Fibroblast of villous mesenchyme (primary cell): ENCODE results near the gene F2RL3. TPM values are rescaled to one million over a fixed set of nuclear protein-coding genes. Genes with fewer than 3 reads are reported as not detected.

ENCODE experiments used
- DNase-seq: peaks from one replicate; pipeline ENCODE4 v3.0.0-alpha.2; 2010; ENCODE audit warnings: low read depth
- H3K4me3 ChIP-seq: 2 replicates; pipeline ENCODE4 v1.5.1; 2011; ENCODE audit warnings: low read depth, mild to moderate bottlenecking, low read length
- total RNA-seq: library from RNA; depleted of rRNA; stranded (reverse); fragments of >200 nt; gene quantifications from 2 replicates; pipeline ENCODE4 v1.2.3, GENCODE V29; 2012
- TF ChIP-seq, protein P1 (sequence below): IDR thresholded peaks from 2 replicates; pipeline ENCODE4 v1.5.1; 2012; ENCODE audit warnings: low read depth, mild to moderate bottlenecking, low read length; ENCODE audit not compliant: insufficient read depth

F2RL3 gene
- total RNA-seq, 1 donor, result 0.43 TPM

DNA sequence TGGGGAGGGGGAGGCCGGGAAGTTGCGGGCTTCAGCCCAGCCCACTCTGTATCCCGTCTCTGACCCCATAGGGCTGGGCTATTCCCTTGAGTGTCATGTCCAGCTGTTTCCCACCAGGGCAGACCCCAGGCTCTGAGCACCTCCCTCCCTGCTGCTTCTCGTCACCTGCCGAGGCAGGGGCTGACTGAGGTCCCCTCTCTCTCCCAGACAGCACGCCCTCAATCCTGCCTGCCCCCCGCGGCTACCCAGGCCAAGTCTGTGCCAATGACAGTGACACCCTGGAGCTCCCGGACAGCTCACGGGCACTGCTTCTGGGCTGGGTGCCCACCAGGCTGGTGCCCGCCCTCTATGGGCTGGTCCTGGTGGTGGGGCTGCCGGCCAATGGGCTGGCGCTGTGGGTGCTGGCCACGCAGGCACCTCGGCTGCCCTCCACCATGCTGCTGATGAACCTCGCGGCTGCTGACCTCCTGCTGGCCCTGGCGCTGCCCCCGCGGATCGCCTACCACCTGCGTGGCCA, 625 bp downstream of the F2RL3 start:
- no peak overlapping the region for H3K4me3 ChIP-seq
- TF ChIP-seq, protein P1, sequence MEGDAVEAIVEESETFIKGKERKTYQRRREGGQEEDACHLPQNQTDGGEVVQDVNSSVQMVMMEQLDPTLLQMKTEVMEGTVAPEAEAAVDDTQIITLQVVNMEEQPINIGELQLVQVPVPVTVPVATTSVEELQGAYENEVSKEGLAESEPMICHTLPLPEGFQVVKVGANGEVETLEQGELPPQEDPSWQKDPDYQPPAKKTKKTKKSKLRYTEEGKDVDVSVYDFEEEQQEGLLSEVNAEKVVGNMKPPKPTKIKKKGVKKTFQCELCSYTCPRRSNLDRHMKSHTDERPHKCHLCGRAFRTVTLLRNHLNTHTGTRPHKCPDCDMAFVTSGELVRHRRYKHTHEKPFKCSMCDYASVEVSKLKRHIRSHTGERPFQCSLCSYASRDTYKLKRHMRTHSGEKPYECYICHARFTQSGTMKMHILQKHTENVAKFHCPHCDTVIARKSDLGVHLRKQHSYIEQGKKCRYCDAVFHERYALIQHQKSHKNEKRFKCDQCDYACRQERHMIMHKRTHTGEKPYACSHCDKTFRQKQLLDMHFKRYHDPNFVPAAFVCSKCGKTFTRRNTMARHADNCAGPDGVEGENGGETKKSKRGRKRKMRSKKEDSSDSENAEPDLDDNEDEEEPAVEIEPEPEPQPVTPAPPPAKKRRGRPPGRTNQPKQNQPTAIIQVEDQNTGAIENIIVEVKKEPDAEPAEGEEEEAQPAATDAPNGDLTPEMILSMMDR, result no peak
- DNase-seq, result no peak

DNA sequence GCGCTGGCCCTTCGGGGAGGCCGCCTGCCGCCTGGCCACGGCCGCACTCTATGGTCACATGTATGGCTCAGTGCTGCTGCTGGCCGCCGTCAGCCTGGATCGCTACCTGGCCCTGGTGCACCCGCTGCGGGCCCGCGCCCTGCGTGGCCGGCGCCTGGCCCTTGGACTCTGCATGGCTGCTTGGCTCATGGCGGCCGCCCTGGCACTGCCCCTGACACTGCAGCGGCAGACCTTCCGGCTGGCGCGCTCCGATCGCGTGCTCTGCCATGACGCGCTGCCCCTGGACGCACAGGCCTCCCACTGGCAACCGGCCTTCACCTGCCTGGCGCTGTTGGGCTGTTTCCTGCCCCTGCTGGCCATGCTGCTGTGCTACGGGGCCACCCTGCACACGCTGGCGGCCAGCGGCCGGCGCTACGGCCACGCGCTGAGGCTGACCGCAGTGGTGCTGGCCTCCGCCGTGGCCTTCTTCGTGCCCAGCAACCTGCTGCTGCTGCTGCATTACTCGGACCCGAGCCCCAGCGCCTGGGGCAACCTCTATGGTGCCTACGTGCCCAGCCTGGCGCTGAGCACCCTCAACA, 1.2 kb downstream of the F2RL3 start:
- TF ChIP-seq, protein P1, result no peak
- no peak overlapping the region for H3K4me3 ChIP-seq
- DNase-seq, result no peak

DNA sequence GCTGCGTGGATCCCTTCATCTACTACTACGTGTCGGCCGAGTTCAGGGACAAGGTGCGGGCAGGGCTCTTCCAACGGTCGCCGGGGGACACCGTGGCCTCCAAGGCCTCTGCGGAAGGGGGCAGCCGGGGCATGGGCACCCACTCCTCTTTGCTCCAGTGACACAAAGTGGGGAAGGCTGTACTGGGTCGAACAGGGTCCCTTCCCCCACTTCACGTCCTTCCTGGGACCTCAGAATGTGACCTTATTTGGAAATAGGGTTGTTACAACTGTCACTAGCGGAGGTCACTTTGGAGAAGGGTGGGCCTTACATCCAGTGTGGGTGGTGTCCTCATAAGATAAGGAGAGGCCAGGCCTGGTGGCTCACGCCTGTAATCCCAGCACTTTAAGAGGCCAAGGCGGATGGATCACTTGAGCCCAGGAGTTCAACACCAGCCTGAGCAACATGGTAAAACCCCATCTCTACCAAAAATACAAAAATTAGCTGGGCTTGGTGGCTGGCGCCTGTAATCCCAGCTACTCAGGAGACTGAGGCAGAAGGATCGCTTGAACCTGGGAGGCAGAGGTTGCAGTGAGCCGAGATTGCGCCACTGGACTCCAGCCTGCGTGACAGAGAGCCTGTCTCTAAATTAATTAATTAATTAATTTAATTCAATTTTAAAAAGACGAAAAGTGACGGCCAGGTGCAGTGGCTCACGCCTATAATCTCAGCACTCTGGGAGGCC, 1.8 kb downstream of the F2RL3 start:
- DNase-seq, result no peak
- no peak overlapping the region for H3K4me3 ChIP-seq
- TF ChIP-seq, protein P1, result no peak

DNA sequence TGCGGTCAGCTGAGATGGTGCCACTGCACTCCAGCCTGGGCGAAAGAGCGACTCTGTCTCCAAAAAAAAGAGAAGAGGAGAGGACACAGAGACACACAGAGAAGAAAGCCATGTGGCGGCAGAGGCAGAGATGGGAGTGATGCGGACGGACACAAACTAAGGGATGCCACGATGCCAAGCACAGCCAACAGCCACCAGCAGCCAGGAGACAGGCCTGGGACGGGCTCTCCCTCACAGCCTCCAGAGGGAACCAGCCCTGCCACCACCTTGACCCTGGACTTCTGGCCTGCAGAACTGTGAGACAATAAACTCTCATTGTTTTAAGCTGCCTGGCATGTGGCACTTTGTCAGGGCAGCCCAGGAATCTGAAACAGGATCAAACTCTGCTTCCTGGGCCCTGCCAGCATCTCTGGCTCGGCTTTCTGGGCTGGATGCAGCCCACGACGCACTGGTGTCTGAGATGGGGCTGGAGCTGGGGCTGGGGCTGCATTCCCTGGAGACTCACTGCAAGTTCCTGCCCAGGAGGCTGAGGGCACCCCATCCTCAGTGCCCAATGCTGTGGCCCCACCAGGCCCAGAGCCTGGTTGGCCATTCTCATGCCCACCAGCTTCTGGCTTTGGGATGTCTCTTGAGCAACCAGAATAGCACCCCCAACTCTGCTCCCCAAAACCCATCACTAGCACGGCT, 3.0 kb downstream of the F2RL3 start:
- no peak overlapping the region for H3K4me3 ChIP-seq
- TF ChIP-seq, protein P1, result no peak
- no peak for DNase-seq

DNA sequence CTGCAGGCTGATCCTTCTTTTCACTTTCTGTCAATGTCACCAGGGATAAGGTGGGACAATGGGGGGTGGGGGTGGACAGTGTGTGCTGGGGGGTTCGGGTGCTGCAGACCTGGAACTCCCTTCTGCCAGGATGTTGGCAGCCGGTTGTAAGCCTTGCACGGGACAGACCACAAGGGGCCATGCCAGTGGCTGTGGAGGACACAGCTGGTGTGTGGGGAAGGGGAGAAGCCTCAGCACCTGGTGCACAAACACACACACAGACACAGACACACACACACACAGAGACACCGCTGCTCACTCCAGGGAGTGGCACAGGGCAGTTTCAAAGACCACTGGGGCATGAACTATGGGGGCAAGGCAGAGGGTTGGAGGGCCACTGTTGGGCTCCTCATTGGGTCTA, 3.6 kb downstream of the F2RL3 start:
- no peak overlapping the region for H3K4me3 ChIP-seq
- TF ChIP-seq, protein P1, result no peak
- no peak for DNase-seq

DNA sequence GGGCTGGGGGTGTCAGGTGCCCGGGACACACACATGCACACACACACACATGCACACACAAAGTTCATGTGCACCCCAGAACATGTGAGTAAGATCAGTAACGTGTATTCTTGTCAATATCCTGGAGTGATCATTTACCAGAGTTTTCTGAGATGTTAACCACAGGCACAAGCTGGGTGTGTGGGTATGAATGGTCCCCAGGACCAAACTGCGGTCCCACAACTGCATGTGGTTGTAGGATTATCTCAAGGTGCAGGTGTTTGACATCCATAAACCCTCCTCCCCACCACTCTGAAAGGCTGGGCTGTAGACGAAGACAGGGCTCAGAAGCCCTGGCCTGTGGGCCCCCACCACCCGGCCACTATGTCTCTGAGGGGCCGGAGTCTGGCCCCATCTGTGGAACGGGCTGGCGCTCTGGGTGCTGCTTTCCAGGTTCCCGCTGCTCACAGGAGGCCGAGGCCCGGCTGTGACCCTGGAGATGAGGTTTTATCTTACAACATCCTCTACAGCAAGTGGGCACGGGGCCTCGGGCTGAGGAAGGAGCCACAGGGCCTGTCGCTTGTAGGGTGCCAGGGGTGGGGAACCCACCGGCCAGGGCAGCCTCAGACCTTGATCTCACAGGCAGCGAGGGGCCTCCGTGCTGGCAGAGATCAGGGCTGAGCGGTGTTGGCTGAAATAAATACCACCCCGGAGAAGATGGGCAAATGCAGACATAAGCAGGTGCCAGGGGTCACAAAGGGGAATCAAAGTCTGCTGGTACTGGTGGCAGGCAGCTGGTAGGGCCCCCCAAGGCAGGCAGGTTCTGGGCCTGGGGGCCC, 4.3 kb downstream of the F2RL3 start:
- DNase-seq, result no peak
- TF ChIP-seq, protein P1, result no peak
- no peak overlapping the region for H3K4me3 ChIP-seq
